Gastrocnemius medialis (tissue), 4 donors: Measurements from ENCODE around the gene TUBB2B. TPM values are rescaled to one million over a fixed set of nuclear protein-coding genes. Genes with fewer than 3 reads are reported as not detected.
A peak's percentile ranks its signal among the peaks of the same experiment; 100 is the strongest.

Experiments used
- ATAC-seq, 2 donors: fragments of 150-250 bp; one replicate each; pipeline ENCODE4 v1.9.1; 2016
- DNase-seq, 2 donors: peaks; one replicate each; pipeline ENCODE4 v3.0.0-alpha.2; 2019
- H3K27ac ChIP-seq, 4 donors: fragments of 200-600 bp; sonication (generic); 1 replicate in 1 of 4; 2 replicates in 3 of 4; pipeline ENCODE4 v1.5.1; 2016 to 2018; ENCODE audit warnings: mild to moderate bottlenecking in 2 of 4, moderate library complexity in 1 of 4
- H3K27me3 ChIP-seq, 3 donors: fragments of 200-600 bp; sonication (generic) in 2 of 3; 1 replicate in 1 of 3; 2 replicates in 2 of 3; pipeline versions ENCODE4 v1.5.1 to v1.6.0; 2016 to 2019; ENCODE audit warnings: mild to moderate bottlenecking in 1 of 3, moderate library complexity in 1 of 3
- H3K36me3 ChIP-seq, 2 donors: fragments of 200-600 bp; sonication (generic) in 1 of 2; one replicate each; pipeline ENCODE4 v1.5.1; 2017 to 2018
- H3K4me1 ChIP-seq, 2 donors: fragments of 200-600 bp; sonication (generic) in 1 of 2; one replicate each; pipeline ENCODE4 v1.5.1; 2016 to 2017; ENCODE audit warnings: mild to moderate bottlenecking in 2 of 2
- H3K4me3 ChIP-seq, 4 donors: fragments of 200-600 bp; sonication (generic) in 3 of 4; 1 replicate in 1 of 4; 2 replicates in 3 of 4; pipeline ENCODE4 v1.5.1; 2016 to 2019; ENCODE audit warnings: mild to moderate bottlenecking in 2 of 4
- H3K9me3 ChIP-seq, 3 donors: fragments of 200-600 bp; sonication (generic) in 2 of 3; 1 replicate in 1 of 3; 2 replicates in 2 of 3; pipeline ENCODE4 v1.5.1; 2016 to 2019
- CTCF ChIP-seq, 5 experiments: fragments of 450-650 bp in 3 of 5; fragments of 200-600 bp in 2 of 5; sonication (generic) in 2 of 5; IDR thresholded peaks in 4 of 5; conservative IDR thresholded peaks in 1 of 5; 1 replicate in 4 of 5; 2 replicates in 1 of 5; pipeline ENCODE4 v1.5.1; 2016 to 2019; ENCODE audit warnings: antibody characterized with exemption in 5 of 5, mild to moderate bottlenecking in 3 of 5, moderate library complexity in 3 of 5
- POLR2A ChIP-seq, 2 donors: fragments of 450-650 bp; IDR thresholded peaks; one replicate each; pipeline ENCODE4 v1.6.1; 2017; ENCODE audit warnings: antibody characterized with exemption in 2 of 2, mild to moderate bottlenecking in 2 of 2, moderate library complexity in 2 of 2
- in situ Hi-C, 4 donors: fragments of 200-750 bp; cut with MboI; loops; one replicate each; pipeline versions ENCODE4 v1.15.0 to v1.8.0; 2017; ENCODE audit warnings: low sequenced_read_pairs in 4 of 4
- intact Hi-C: fragments of 100-400 bp; cut with DNase I; formaldehyde crosslinking; loops from one replicate; pipeline ENCODE4 v1.15.1; 2023; ENCODE audit warnings: low total_unique reads
- total RNA-seq, 4 donors: library from RNA; depleted of rRNA; stranded (reverse); fragments of >200 nt; gene quantifications; one replicate each; pipeline versions ENCODE4 v1.1.0 to v1.2.3, GENCODE V29; 2016

Gene TUBB2B
- total RNA-seq, 4 donors from 2014 or later: 1.5 to 3.5 (median 1.9) TPM

GRCh38 chr6:3260772-3261517 lies 33.5 kb upstream of the TUBB2B start:
- Histone ChIP-seq H3K36me3 (peaks cover 0 to 7% of the 10 kb centered on the region in 2 donors), H3K4me3 (no peak overlapping the region), H3K27ac (peak overlapping the region; percentile 45 to 70 (median 68)), H3K9me3 (no peaks in the 10 kb centered on the region), H3K4me1 (peaks cover 33 to 41% of the 10 kb centered on the region in 2 donors), H3K27me3 (no peaks in the 10 kb centered on the region)
- in situ Hi-C loops (loop anchor here in 2 of 4 donors (25.0 kb wide), 2 partner anchors 274 to 751 kb away; partner anchors contain the start of gene NQO2 (in 1 of the 2)), intact Hi-C loops (no loop called here)
- DNase-seq (no peak), ATAC-seq (no peak)
- TF ChIP-seq POLR2A (IDR thresholded peaks at IDR 0.05) (no peak), CTCF (IDR thresholded peaks at IDR 0.05 in 4 of 5, conservative IDR thresholded peaks at IDR 0.05 in 1 of 5) (no peak)

GRCh38 chr6:3260296-3260695 lies 32.8 kb upstream of the TUBB2B start:
- in situ Hi-C loops: loop anchor here in 2 of 4 donors (25.0 kb wide), 2 partner anchors 273 to 752 kb away; partner anchors contain the start of gene NQO2 (in 1 of the 2)
- peaks cover 33 to 41% of the 10 kb centered on the region in 2 donors for H3K4me1 ChIP-seq
- TF ChIP-seq CTCF (IDR thresholded peaks at IDR 0.05 in 4 of 5, conservative IDR thresholded peaks at IDR 0.05 in 1 of 5) (no peak), POLR2A (IDR thresholded peaks at IDR 0.05) (no peak)

GRCh38 chr6:3259491-3259958 lies 32.1 kb upstream of the TUBB2B start:
- H3K27me3 ChIP-seq: no peaks in the 10 kb centered on the region
- no peaks in the 10 kb centered on the region for H3K9me3 ChIP-seq
- H3K36me3 ChIP-seq: peaks cover 0 to 7% of the 10 kb centered on the region in 2 donors
- TF ChIP-seq POLR2A (IDR thresholded peaks at IDR 0.05): no peak
- no peak for TF ChIP-seq CTCF (IDR thresholded peaks at IDR 0.05 in 4 of 5, conservative IDR thresholded peaks at IDR 0.05 in 1 of 5)
- ATAC-seq: peak; percentile 35 to 44
- H3K27ac ChIP-seq: peak overlapping the region; percentile 84 to 93 (median 92)
- H3K4me3 ChIP-seq: peak overlapping the region; percentile 88 to 91 (median 90)
- H3K4me1 ChIP-seq: peaks cover 33 to 41% of the 10 kb centered on the region in 2 donors
- DNase-seq: peak; percentile 17 to 31
- in situ Hi-C loops (loop anchor here in 3 of 4 donors (10.0 to 25.0 kb wide), 3 partner anchors 135 to 753 kb away; partner anchors contain the start of gene NQO2 (in 1 of the 3)), intact Hi-C loops (loop anchor here (2.0 to 5.0 kb wide), 3 partner anchors 97 to 257 kb away; partner anchors contain the start of gene BPHL)

More at GRCh38 chr6:3260296-3260695, 32.8 kb upstream of the TUBB2B start:
- Histone ChIP-seq H3K9me3 (no peaks in the 10 kb centered on the region), H3K27ac (peak overlapping the region; percentile 45 to 70 (median 68)), H3K4me3 (peak overlapping the region in 3 of 4 donors; percentile 27 to 91 (median 88)), H3K36me3 (peaks cover 0 to 7% of the 10 kb centered on the region in 2 donors), H3K27me3 (no peaks in the 10 kb centered on the region)
- DNase-seq (no peak), ATAC-seq (no peak)
- intact Hi-C loops: no loop called here

- H3K36me3 ChIP-seq: peaks cover 0 to 6% of the 10 kb centered on the region in 2 donors
- H3K4me1 ChIP-seq: peaks cover 33 to 41% of the 10 kb centered on the region in 2 donors
- intact Hi-C loops: loop anchor here (2.0 to 5.0 kb wide), 3 partner anchors 96 to 257 kb away; partner anchors contain the start of gene BPHL
- DNase-seq: peak; percentile 92 to 93
- H3K4me3 ChIP-seq: peak within 1 kb of the TSS; percentile 88 to 91 (median 90)
- H3K27ac ChIP-seq: peak within 1 kb of the TSS; percentile 84 to 93 (median 92)
- in situ Hi-C loops: loop anchor here in 3 of 4 donors (10.0 to 25.0 kb wide), 3 partner anchors 134 to 753 kb away; partner anchors contain the start of gene NQO2 (in 1 of the 3)
- H3K9me3 ChIP-seq: no peaks in the 10 kb centered on the region
- H3K27me3 ChIP-seq: no peaks in the 10 kb centered on the region
- peak; percentile 84 to 85 for ATAC-seq
- TF ChIP-seq CTCF (IDR thresholded peaks at IDR 0.05 in 4 of 5, conservative IDR thresholded peaks at IDR 0.05 in 1 of 5): peak in 2 of 5 experiments; percentile 11 to 16
- TF ChIP-seq POLR2A (IDR thresholded peaks at IDR 0.05): peak; percentile 82 to 84
Observed at GRCh38 chr6:3258720-3259490, 31.5 kb upstream of the TUBB2B start, which contains the start of gene PSMG4. TSS of gene PSMG4 (plus strand) at chr6:3258947. CDS start at chr6:3259023, 76 bp downstream.
